Measurements from ENCODE around the gene HMCN1.
A peak's percentile ranks its signal among the peaks of the same experiment; 100 is the strongest.
"Not testable (repeated sequence)": the region's sequence is repeated elsewhere in the genome, so short reads cannot be mapped to it uniquely, and the experiment has no call there.

Gene HMCN1

DNA sequence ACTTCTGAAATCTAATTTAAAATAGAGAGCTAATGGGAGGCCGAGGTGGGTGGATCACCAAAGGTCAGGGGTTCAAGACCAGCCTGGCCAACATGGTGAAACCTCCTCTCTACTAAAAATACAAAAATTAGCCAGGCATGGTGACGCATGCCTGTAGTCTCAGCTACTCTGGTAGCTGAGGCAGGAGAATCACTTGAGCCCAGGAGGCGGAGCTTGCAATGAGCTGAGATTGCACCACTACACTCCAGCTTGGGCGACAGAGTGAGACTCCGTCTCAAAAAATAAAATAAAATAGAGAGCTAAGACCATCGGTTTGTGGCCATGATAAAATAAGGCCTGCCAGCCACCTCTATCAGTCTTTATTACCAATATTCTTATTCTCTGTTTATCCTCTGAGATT is 452.1 kb downstream of the HMCN1 start:
- not testable (repeated sequence) for FAIRE-seq; DNase-seq (ENCODE audit: low spot score)

- DNase-seq (ENCODE audit: low spot score): peak; percentile 83
- FAIRE-seq: peak; percentile 86
Measured at GRCh38 chr1:186187601-186188000, 453.4 kb downstream of the HMCN1 start.

DNA sequence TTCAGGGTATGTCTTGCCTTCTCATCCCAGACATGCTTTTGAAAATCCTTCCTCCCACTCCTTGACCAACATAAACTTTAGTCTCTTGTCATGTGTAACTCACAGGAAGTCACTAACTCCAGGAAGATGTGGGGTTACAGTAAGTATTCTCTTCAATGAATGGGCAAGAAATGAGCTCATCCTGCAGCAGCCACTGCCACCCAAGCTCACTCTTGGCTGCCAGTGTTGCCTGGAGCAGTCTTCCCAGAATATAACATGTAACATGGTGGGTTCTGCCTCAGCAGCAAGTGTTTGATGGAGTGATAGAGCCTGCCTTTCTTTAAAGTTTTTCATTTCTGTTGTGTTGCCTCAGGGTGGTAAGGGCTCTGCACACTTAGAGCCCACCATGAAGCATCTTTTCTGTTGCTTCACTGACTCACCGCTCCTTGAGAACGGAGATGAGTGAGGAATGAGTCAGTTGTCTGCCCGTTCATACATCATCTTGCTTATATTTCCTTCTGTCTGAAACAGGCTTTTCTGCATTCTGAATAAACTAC is 453.9 kb downstream of the HMCN1 start:
- peak; percentile 93 for DNase-seq (ENCODE audit: low spot score)
- FAIRE-seq: peak; percentile 85

DNA sequence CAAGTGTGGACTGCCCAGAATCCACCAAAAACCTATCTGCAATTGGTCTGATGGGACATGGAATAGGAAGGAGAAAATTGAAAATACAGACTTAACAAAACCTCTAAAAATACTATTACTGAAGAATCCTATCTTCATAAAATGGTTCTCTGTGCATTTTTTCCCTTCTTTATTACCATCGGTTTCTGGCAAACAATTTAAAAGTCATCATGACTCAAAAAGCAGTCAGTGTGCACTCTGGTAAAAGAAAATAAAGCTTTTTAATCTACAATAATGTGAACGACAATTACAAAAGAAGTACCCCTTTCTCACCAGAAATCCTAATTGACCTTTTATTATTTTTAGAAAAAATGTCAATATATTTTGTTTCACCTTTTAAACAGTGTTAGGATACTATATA is 454.5 kb downstream of the HMCN1 start:
- no peak for DNase-seq (ENCODE audit: low spot score)
- peak; percentile 23 for FAIRE-seq

GRCh38 chr1:186189156-186189555 is 455.0 kb downstream of the HMCN1 start:
- DNase-seq (ENCODE audit: low spot score) (no peak), FAIRE-seq (no peak)

GRCh38 chr1:186191511-186191910 is 457.3 kb downstream of the HMCN1 start:
- DNase-seq (ENCODE audit: low spot score): no peak
- FAIRE-seq: no peak

GRCh38 chr1:186193224-186193623 is 459.0 kb downstream of the HMCN1 start:
- no peak for FAIRE-seq

GRCh38 chr1:186194107-186194756 is 460.0 kb downstream of the HMCN1 start:
- no peak for FAIRE-seq
- no peak for DNase-seq (ENCODE audit: low spot score)

More at GRCh38 chr1:186193224-186193623, 459.0 kb downstream of the HMCN1 start:
- DNase-seq (ENCODE audit: low spot score): no peak

GRCh38 chr1:186195377-186195931 is 461.3 kb downstream of the HMCN1 start:
- no peak for FAIRE-seq
- DNase-seq (ENCODE audit: low spot score): peak; percentile 17

GRCh38 chr1:186202271-186202764 is 468.1 kb downstream of the HMCN1 start:
- FAIRE-seq: no peak

DNA sequence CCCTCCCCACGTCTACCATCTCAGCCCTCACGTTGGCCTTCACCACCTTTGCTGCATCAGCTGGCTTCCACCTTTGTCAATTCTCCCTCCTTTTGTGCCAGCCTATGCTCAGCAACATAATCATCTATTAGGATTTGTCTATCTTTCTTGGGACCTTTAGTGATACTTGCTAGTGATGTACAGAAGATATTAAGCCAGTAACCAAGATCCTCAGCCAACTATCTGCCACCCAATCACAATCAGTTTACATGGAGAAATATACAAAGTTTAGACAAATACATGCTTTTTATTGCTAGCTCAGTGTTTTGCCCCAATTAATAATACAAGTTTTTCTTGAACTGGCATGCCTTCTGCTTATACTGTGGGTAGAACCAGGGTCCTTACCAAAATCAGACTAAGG is 468.6 kb downstream of the HMCN1 start:
- DNase-seq (ENCODE audit: low spot score) (no peak), FAIRE-seq (no peak)

More at GRCh38 chr1:186202271-186202764, 468.1 kb downstream of the HMCN1 start:
- no peak for DNase-seq (ENCODE audit: low spot score)

GRCh38 chr1:186206048-186206570 is 471.9 kb downstream of the HMCN1 start:
- DNase-seq (ENCODE audit: low spot score) (no peak), FAIRE-seq (no peak)

DNA sequence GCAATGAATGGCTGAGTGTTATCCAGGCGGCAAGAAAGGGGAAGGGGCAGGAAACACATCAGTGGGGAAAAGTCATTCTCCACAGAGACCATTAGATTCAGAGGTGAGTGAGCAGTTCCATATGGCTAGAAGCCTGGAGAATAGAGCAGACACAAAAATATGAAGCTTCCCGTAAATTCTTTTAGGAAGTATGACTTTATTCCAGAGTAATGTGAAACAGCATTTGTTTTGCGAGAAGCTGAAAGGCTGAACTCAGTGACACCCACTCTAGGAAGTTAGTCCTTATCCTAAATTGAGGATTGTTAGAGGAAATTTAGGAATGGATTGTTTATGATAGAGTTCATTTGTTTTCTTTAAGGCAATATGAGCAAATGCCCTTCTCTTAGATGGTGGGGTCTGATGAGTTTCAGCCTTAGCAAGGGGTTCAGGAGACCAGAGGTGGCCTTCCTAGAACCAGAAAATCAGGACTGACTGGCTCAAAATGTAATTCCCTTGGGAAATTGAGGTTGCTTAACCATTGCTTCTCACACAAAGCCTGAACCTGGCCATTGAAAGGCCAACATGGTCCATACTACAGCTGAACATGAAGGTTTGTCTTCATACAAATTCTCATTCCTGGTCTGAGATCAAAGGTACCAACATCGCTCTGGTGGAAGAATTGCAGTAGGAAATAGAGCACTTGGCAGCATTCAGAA is 473.3 kb downstream of the HMCN1 start:
- FAIRE-seq (no peak), DNase-seq (ENCODE audit: low spot score) (no peak)

GRCh38 chr1:186208405-186209129 is 474.4 kb downstream of the HMCN1 start:
- FAIRE-seq (no peak), DNase-seq (ENCODE audit: low spot score) (no peak)

DNA sequence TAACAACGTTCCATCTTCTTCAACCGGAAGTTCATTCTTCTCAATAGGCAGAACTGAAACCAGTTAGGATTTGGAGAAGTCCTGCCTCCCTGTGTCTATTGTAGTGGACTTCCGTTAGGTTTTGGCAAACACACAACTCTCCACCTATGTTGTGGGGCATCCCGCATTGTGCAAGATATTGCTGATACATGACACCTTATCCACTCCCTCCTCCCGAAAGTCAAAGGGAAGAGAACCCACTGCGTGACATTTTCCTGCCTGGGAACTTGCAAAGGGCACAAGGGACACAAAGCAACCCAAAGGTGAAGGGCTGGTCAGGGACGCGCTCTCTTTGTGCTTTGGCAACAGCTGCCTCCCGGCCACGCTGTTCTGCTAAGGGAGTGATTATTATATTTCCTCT is 476.1 kb downstream of the HMCN1 start:
- DNase-seq (ENCODE audit: low spot score): no peak
- FAIRE-seq: no peak

- FAIRE-seq; DNase-seq (ENCODE audit: low spot score): not testable (repeated sequence)
Measured at GRCh38 chr1:186211583-186211982, 477.4 kb downstream of the HMCN1 start.

GRCh38 chr1:186212568-186213224 is 478.5 kb downstream of the HMCN1 start:
- FAIRE-seq: peak; percentile 58
- DNase-seq (ENCODE audit: low spot score): peak; percentile 81

DNA sequence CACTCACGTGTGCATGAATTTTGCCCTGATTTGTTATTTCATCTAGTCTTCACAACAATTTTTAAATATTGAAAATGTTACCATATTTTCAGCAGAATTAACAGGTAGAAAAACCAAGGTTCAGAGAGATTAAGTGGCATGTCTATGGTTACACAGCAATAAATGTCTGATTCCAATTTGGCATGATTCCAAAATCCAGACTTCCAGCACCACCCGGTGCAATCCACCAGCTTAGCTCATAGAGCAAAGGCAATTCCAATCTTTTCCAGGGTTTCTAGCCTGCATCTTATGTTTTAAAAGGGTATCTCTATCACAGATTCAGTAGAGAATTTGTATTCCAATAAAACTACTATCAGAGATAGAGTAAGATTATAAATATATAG is 479.0 kb downstream of the HMCN1 start:
- FAIRE-seq (no peak), DNase-seq (ENCODE audit: low spot score) (no peak)

GRCh38 chr1:186214791-186215190 is 480.6 kb downstream of the HMCN1 start:
- DNase-seq (ENCODE audit: low spot score): no peak
- no peak for FAIRE-seq

- DNase-seq (ENCODE audit: low spot score): no peak
Measured at GRCh38 chr1:186215636-186216035, 481.4 kb downstream of the HMCN1 start.

More at GRCh38 chr1:186215636-186216035, 481.4 kb downstream of the HMCN1 start:
- FAIRE-seq: no peak
